A549 (cell line): ENCODE measurements around the gene ARL2BP.

Experiments
- CEBPB ChIP-seq, 2 experiments: fragments of >200 bp in 1 of 2; sonication (Bioruptor Twin) in 1 of 2; formaldehyde crosslinking in 1 of 2; IDR thresholded peaks; 2 replicates each; pipeline ENCODE4 v1.6.1; 2012 to 2016
- CTCF ChIP-seq: fragments of >200 bp; sonication (Bioruptor Twin); formaldehyde crosslinking; IDR thresholded peaks from 3 replicates; pipeline ENCODE4 v1.5.1; 2016
- HDAC2 ChIP-seq: fragments of 200-600 bp; sonication (generic); IDR thresholded peaks from 2 replicates; pipeline ENCODE4 v1.6.1; 2016
- HOXA7 ChIP-seq: fragments of 250-450 bp; sonication (Bioruptor Pico); IDR thresholded peaks from 2 replicates; pipeline ENCODE4 v1.5.0; 2020; ENCODE audit warnings: mild to moderate bottlenecking, moderate library complexity
- HOXB5 ChIP-seq: fragments of 250-450 bp; sonication (Bioruptor Pico); IDR thresholded peaks from 2 replicates; pipeline ENCODE4 v1.5.0; 2020; ENCODE audit warnings: mild to moderate bottlenecking, moderate library complexity
- JUN ChIP-seq, 2 experiments: fragments of >200 bp; sonication (Bioruptor Twin); formaldehyde crosslinking; IDR thresholded peaks; 2 replicates in 1 of 2; 3 replicates in 1 of 2; pipeline ENCODE4 v1.6.1; 2016 to 2017
- KDM1A ChIP-seq: fragments of 200-600 bp; sonication (generic); IDR thresholded peaks from 2 replicates; pipeline ENCODE4 v1.6.1; 2016; ENCODE audit warnings: low read depth, mild to moderate bottlenecking
- MYC ChIP-seq: IDR thresholded peaks from 2 replicates; pipeline ENCODE4 v1.6.1; 2012; ENCODE audit warnings: mild to moderate bottlenecking, inconsistent platforms, low read length, improper control_type of control experiment, borderline replicate concordance
- PBX3 ChIP-seq: IDR thresholded peaks from 2 replicates; pipeline ENCODE4 v1.6.1; 2012
- POLR2A ChIP-seq: IDR thresholded peaks from 2 replicates; pipeline ENCODE4 v1.6.1; 2012; ENCODE audit warnings: mild to moderate bottlenecking, low read length

- no peak for TF ChIP-seq JUN (IDR thresholded peaks at IDR 0.05)
- no peak for TF ChIP-seq HDAC2
- TF ChIP-seq CTCF = no peak
- TF ChIP-seq MYC = no peak
- no peak for TF ChIP-seq HOXB5
- TF ChIP-seq KDM1A = no peak
- no peak for TF ChIP-seq PBX3
- no peak for TF ChIP-seq CEBPB (IDR thresholded peaks at IDR 0.05)
- no peak for TF ChIP-seq POLR2A
- TF ChIP-seq HOXA7 (CRISPR knock-in tag) = no peak
Observed at GRCh38 chr16:57262841-57263540, 17.9 kb downstream of the ARL2BP start.
